Stimulated activated naive CD4-positive, alpha-beta T cell (primary cell): ENCODE measurements around the gene ADGRA1.
"Not testable (repeated sequence)": the region's sequence is repeated elsewhere in the genome, so short reads cannot be mapped to it uniquely, and the experiment has no call there.

ENCODE experiments used
- DNase-seq, 6 experiments: peaks; one replicate each; lab custom pipeline; 2025; lab: John Stamatoyannopoulos, UW

Gene ADGRA1

GRCh38 chr10:133143546-133143945, 55.8 kb downstream of the ADGRA1 start:
- no peak for DNase-seq

GRCh38 chr10:133144771-133145170, 57.0 kb downstream of the ADGRA1 start:
- DNase-seq: no peak

GRCh38 chr10:133150226-133150625, 62.5 kb downstream of the ADGRA1 start:
- no peak for DNase-seq

- no peak for DNase-seq
Observed at GRCh38 chr10:133150656-133151055, 62.9 kb downstream of the ADGRA1 start.

- not testable (repeated sequence) for DNase-seq
Observed at GRCh38 chr10:133151071-133151470, 63.3 kb downstream of the ADGRA1 start.

GRCh38 chr10:133151543-133151972, 63.8 kb downstream of the ADGRA1 start:
- DNase-seq: no peak

GRCh38 chr10:133154411-133154810, 66.7 kb downstream of the ADGRA1 start:
- no peak for DNase-seq

- DNase-seq: no peak
Observed at GRCh38 chr10:133154996-133155778, 67.5 kb downstream of the ADGRA1 start.

GRCh38 chr10:133156674-133157579, 69.2 kb downstream of the ADGRA1 start:
- no peak for DNase-seq

- DNase-seq: no peak
Observed at GRCh38 chr10:133157662-133158436, 70.1 kb downstream of the ADGRA1 start.

- DNase-seq: no peak
Observed at GRCh38 chr10:133158437-133158755, 70.7 kb downstream of the ADGRA1 start.

- no peak for DNase-seq
Observed at GRCh38 chr10:133158756-133159610, 71.3 kb downstream of the ADGRA1 start.

GRCh38 chr10:133159611-133159949, 71.9 kb downstream of the ADGRA1 start:
- DNase-seq: no peak

- no peak for DNase-seq
Observed at GRCh38 chr10:133159950-133160825, 72.5 kb downstream of the ADGRA1 start, which contains the start of gene KNDC1. Gene KNDC1 (plus strand): TSS chr10:133160219. CDS start chr10:133160468, 249 bp downstream.

- DNase-seq: no peak
Observed at GRCh38 chr10:133160826-133161471, 73.2 kb downstream of the ADGRA1 start.

GRCh38 chr10:133161486-133162109, 73.9 kb downstream of the ADGRA1 start:
- DNase-seq: no peak

- no peak for DNase-seq
Observed at GRCh38 chr10:133162178-133162909, 74.6 kb downstream of the ADGRA1 start.
